HG03439 (cell line): ENCODE measurements around the gene GCK.
"Not testable (repeated sequence)": the region's sequence is repeated elsewhere in the genome, so short reads cannot be mapped to it uniquely, and the experiment has no call there.

Source experiments
- ATAC-seq: cut with Tn5 transposase; IDR thresholded peaks from one replicate; pipeline ENCODE4 v1.9.1; 2021; ENCODE audit warnings: mild to moderate bottlenecking, moderate library complexity; ENCODE audit not compliant: unreplicated experiment

The GCK gene

GRCh38 chr7:44208085-44208484 lies 18.8 kb upstream of the GCK start:
- ATAC-seq, result no peak

- no peak for ATAC-seq
These were observed 16.8 kb upstream of the GCK start for GRCh38 chr7:44206008-44206407.

GRCh38 chr7:44201813-44202212 lies 12.6 kb upstream of the GCK start:
- ATAC-seq, result no peak

- ATAC-seq, result peak; percentile 99
These were observed 11.6 kb upstream of the GCK start, which contains the start of gene YKT6 for GRCh38 chr7:44200699-44201461. YKT6 (plus strand) TSS chr7:44200978; CDS start chr7:44201136, 158 bp downstream.

- ATAC-seq, result not testable (repeated sequence)
These were observed 10.9 kb upstream of the GCK start for GRCh38 chr7:44200163-44200562.

DNA sequence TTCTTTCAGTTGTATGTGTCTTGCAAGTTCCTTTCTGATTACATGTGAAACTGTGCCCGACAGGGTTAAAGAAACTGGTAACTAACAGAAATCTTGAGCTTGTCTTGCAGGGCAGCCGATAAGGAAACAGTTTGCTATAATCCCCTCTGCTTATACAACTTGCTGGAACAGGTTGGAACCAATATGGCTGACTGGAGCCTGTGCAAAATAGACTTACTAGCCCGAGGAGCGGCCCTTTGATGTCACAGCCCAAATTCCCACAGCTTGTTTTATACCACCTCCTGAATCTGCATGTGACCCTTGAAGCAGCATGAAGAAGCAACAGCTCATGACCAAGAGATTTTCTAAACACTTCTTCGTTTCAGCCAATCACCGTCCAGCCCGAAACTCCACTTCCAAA lies 8.2 kb upstream of the GCK start:
- ATAC-seq, result no peak

DNA sequence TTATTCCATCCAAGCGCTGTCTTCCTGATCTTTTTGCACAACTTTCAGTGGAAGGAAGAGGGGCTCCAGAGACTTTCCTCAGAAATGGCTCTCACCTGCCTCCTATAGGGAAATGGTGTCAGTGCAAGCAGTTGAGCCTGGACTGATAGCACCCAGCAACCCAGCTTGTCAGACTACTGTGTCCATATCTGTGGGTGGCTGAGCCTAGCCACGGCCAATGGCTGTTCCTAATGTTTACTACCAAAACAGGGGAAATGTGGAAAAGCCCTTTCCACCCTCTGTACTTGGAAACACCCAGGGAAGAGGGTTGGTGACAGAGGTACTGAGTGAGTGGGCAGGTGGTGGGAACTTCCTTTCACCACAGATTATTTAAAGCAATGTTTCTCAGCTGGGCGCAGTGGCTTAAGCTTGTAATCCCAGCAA lies 7.2 kb upstream of the GCK start:
- ATAC-seq, result no peak

GRCh38 chr7:44195889-44196288 lies 6.7 kb upstream of the GCK start:
- no peak for ATAC-seq

GRCh38 chr7:44194562-44195145 lies 5.4 kb upstream of the GCK start:
- no peak for ATAC-seq

GRCh38 chr7:44194069-44194468 lies 4.8 kb upstream of the GCK start:
- no peak for ATAC-seq

- ATAC-seq, result no peak
These were observed 4.0 kb upstream of the GCK start for GRCh38 chr7:44193011-44193802.

DNA sequence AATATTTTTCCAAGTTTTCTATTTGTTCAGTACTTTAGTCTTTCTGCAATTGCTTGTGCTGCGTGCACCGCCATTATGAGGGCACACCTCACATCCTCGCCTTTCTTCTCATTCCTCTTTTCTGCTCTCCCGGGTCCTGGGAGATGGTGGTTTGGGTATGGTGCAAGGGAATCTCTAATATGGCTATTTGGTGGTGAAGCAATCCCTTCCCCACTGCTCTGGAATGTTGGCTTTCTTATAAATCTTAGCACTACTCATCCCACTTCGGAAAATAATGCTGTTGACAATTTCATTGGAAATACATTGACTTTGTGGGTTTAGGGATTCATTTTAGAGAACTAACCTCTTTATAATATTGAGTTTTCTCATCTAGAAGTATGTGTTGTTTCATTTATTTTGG lies 1.9 kb upstream of the GCK start:
- ATAC-seq, result no peak

DNA sequence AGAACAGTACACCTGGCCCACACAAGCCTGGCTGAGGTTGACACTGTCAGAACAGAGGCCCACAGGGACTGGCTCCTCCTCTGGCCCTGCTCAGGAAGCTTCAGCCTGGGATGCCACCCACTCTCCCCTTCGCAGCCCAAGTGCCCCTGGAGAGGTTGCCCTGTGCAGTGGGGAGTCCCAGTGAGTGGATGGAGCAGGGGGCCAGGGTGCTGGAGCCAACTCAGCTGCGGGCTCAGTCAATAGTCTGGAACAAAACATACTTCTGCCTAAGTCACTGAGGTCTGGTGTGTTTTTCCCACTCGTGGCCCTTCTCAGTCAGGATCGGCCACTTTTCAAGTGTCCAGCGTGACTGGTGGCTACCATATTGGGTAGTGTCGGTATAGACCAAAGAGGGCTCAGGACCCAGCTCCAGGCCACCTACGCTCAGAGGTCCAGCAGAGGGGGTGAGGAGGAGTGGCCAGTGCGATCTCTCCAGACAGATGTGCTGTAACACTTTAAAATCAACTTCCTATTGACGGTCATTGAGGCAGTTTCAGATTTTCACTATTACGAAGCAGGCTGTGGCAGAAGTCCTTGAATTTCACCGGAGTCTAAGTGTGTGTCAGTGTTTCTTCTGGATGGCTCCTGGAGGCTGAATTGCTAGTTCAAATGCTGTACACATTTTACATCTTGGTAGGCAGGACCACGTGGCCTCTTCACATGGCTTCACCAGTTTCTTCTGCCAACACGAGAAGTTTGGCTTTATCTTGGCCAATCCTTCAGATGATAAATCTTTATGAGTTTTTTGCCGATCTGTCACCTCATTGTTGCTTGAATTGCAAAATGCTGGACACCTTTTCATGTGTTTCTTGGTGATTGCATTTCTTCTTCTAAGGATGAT lies 994 bp upstream of the GCK start:
- ATAC-seq, result no peak

GRCh38 chr7:44188480-44189225 lies 586 bp downstream of the GCK start:
- ATAC-seq, result no peak

- no peak for ATAC-seq
These were observed 1.4 kb downstream of the GCK start for GRCh38 chr7:44187636-44188416.

DNA sequence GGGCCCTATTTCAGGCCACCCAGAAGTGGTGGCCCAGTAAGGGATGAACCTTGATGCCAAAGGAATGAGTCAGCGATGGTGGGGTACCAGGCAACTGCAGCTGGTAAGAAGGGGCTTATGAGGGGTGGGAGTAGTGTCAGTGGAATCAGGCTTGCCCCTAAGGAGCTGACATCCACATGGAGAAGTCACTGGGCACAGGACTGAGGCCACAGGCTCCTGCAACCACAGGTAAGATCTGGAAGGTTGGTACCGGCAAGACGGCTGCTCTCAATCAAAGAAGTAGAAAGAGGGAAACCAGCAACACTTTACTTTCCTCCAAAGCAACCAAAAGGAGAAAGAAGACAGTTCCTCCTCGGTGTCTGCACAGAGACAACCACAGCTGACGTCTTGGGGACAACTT lies 2.5 kb downstream of the GCK start:
- no peak for ATAC-seq

- ATAC-seq, result no peak
These were observed 3.5 kb downstream of the GCK start for GRCh38 chr7:44185729-44186128.

DNA sequence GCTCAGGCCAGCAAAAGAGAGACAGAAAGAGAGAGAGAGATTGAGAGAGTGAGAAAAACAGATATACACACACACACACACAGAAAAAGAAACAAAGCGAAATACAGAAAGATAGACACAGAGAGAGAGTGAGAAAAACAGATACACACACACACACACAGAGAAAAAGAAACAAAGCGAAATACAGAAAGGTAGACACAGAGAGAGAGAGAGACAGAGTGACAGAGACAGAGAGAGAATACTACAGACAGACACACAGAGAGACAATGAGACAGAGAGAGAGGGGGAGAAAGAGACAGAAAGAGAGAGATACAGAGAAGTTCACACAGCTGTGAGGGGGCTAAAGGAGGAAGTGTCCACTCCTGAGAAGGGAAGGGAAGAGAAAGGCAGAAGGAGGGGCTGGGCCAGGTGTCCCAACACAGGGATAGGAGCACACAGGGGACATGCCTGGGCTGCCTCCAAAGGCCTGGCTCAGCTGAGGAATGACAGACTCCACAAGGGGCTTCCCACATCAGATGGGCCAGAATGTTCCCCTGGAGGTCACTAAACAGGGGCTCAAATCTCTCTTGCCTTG lies 4.3 kb downstream of the GCK start:
- no peak for ATAC-seq
